GM19395 (cell line): Measurements from ENCODE around the gene VARS2.
"Not testable (repeated sequence)": the region's sequence is repeated elsewhere in the genome, so short reads cannot be mapped to it uniquely, and the experiment has no call there.

Source experiments
- ATAC-seq: cut with Tn5 transposase; IDR thresholded peaks from one replicate; pipeline ENCODE4 v1.9.1; 2021; ENCODE audit warnings: mild to moderate bottlenecking, moderate library complexity; ENCODE audit not compliant: unreplicated experiment

The VARS2 gene

DNA sequence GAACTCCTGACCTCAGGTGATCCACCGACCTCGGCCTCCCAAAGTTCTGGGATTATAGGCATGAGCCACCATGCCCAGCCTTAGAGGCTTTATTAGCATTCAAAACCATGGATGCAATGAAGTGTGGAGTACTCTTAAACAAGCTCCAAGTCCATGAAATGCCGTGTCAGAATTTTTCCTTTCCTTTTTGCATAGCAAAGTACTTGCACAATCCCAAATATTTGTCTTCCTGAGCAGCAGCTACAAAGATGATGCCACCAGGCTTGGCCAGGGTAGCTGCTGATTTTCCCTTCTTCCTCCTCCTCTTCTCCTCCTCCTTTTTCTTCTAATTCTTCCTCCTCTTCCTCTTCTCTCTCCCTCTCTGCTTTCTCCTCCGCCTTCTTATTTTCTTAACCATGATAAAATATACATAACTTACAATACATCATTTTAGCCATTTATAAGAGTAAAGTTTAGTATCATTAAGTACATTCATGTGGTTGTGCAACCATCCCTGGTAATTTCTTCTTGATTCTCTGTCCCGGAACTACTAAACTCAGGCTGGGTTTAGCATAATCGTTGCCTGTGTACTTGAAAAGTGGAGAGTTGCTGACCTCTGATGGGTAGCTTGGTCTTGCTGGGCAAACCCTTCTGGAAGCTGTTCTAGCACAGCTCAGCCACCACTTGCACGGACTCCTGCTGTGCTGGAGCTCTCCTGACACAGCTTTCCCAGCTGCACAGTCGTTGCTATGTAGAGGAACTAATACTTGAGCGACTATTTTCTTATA is 47.1 kb downstream of the VARS2 start:
- no peak for ATAC-seq

- ATAC-seq: no peak
These were observed 48.7 kb downstream of the VARS2 start for GRCh38 chr6:30962716-30963115.

- no peak for ATAC-seq
These were observed 49.6 kb downstream of the VARS2 start for GRCh38 chr6:30963641-30964040.

GRCh38 chr6:30964075-30964474 is 50.0 kb downstream of the VARS2 start:
- ATAC-seq: no peak

GRCh38 chr6:30965140-30965601 is 51.1 kb downstream of the VARS2 start:
- no peak for ATAC-seq

DNA sequence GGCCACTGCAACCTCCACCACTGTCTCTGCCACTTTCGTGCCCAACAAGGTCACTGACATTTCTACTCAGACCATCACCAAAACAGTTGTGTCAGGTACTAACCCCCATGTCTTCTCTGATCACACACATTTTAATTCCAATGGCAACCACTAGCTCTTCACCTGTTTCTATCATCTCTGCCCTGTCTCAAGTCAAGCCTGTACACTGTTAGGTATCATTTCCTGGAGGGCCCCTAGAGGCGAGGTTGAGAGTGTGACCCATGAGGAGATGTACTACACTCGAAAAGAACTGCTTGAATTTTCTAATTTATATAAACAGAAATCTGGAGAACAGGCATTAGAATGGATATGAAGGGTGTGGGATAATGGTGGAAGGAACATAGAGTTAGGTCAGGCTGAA is 52.1 kb downstream of the VARS2 start:
- no peak for ATAC-seq

DNA sequence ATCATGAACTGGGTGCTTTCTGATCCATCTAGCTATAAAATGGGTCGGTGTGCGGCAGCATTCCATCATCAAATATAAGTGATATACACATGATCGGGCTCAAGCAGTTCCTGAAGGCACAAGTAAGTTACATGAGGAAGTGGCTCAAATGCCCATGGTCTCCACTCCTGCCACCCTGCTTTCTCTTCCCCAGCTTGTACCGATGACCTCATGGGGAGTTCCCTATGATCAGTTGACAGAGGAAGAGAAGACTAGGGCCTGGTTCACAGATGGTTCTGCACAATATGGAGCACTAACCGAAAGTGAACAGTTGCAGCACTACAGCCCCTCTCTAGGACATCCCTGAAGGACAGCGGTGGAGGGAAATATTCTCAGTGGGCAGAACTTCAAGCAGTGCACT is 55.1 kb downstream of the VARS2 start:
- ATAC-seq: not testable (repeated sequence)

DNA sequence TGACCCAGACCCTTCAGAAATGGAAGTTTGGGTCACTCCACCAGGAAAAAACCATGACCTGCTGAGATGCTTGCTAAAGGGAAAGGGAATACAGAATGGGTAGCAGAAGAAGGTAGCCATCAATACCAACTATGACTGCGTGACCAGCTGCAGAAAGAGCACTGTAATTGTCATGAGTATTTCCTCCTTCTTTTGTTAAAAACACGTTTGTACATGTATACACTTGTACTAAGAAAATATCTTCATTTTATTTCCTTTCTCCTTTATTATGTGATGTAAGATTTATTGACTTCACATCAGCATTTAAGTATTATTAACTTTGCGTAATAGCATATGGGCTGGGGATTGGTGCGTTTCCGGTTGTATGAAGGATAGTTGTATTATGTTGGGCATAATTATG is 56.9 kb downstream of the VARS2 start:
- ATAC-seq: no peak

DNA sequence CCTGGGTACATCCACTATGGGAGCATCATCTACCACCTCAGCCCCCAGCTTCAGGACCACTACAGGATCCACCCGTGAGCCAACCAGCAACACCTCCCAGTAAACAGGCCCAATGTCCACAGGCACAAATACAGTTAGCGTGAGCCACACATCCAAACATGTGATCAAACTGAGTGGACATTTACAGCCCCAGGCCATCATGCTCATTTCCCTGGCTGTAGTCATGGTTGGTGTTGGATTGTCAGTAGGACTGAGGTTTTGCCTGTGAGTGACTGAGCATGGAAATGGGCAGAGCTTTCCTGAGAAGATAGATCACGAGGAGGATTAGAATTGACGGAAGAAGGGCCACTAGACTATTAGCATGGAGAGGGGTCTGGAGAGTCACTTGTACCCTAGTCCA is 58.8 kb downstream of the VARS2 start:
- ATAC-seq: no peak

- ATAC-seq: no peak
These were observed 60.6 kb downstream of the VARS2 start for GRCh38 chr6:30974490-30975252.
